RWPE1 (cell line): Measurements from ENCODE around the gene RGS14.

Source experiments
- CTCF ChIA-PET: fragments of 350-600 bp; sonication (Branson Sonifier 250); formaldehyde crosslinking; extraction: SDS; loops from one replicate; lab custom pipeline; 2021; lab: Yijun Ruan, JAX
- POLR2A ChIA-PET: fragments of 400-600 bp; formaldehyde crosslinking; extraction: SDS; loops from one replicate; lab custom pipeline; 2020; ENCODE audit warnings: antibody characterized with exemption; ENCODE audit not compliant: low non-redundant PET; lab: Yijun Ruan, JAX
- DNase-seq: peaks from one replicate; pipeline ENCODE4 v3.0.0; 2012; ENCODE audit warnings: low spot score
- H3K27ac ChIP-seq: fragments of 450-650 bp; 2 replicates; pipeline ENCODE4 v1.5.1; 2017
- TF ChIP-seq, protein P1 (sequence below): fragments of 450-650 bp; conservative IDR thresholded peaks from 2 replicates; pipeline ENCODE4 v1.5.1; 2017; ENCODE audit warnings: low read depth, mild to moderate bottlenecking

RGS14 gene

DNA sequence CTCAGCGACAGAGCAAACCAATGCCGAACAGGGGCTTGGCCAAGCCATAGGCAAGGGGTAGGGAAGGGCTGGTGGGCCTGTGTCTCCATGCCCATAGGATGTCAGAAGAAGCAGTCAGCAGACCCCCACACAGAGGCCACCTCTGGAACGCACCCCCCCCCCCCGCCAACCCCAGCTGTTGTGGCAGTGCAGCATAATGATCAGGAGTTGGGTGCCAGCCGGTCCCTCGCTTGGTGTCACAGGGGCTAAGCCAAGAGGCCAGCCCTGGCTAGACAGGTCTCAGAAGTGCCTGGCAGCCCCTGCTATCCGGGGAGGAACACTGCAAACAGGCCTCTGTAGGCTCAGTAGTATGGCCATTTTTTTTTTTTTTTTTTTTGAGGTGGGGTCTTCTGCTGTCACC, 42.3 kb upstream of the RGS14 start:
- TF ChIP-seq, protein P1, sequence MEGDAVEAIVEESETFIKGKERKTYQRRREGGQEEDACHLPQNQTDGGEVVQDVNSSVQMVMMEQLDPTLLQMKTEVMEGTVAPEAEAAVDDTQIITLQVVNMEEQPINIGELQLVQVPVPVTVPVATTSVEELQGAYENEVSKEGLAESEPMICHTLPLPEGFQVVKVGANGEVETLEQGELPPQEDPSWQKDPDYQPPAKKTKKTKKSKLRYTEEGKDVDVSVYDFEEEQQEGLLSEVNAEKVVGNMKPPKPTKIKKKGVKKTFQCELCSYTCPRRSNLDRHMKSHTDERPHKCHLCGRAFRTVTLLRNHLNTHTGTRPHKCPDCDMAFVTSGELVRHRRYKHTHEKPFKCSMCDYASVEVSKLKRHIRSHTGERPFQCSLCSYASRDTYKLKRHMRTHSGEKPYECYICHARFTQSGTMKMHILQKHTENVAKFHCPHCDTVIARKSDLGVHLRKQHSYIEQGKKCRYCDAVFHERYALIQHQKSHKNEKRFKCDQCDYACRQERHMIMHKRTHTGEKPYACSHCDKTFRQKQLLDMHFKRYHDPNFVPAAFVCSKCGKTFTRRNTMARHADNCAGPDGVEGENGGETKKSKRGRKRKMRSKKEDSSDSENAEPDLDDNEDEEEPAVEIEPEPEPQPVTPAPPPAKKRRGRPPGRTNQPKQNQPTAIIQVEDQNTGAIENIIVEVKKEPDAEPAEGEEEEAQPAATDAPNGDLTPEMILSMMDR = no peak
- POLR2A ChIA-PET = no interaction called here
- no peak for DNase-seq
- H3K27ac ChIP-seq = 0 out of 2 replicates have a peak overlapping the region, but pooled peaks have one; percentile 3
- CTCF ChIA-PET = interaction anchor here (3.3 kb wide), 1 partner anchor 88 kb away, joined by 35 read pairs; no protein-coding TSS in a partner anchor

- 0 out of 2 replicates have a peak overlapping the region, but pooled peaks have one; percentile 3 for H3K27ac ChIP-seq
- ChIA-PET POLR2A (no interaction called here), CTCF (interaction anchor here (1.2 to 3.3 kb wide), 2 partner anchors 87 to 139 kb away, joined by 3 to 35 read pairs; no protein-coding TSS in a partner anchor)
- TF ChIP-seq, protein P1 = no peak
- no peak for DNase-seq
Observed at GRCh38 chr5:177316005-177316404, 41.7 kb upstream of the RGS14 start.

GRCh38 chr5:177317959-177318377, 39.8 kb upstream of the RGS14 start:
- POLR2A ChIA-PET = no interaction called here
- CTCF ChIA-PET = interaction anchor here (0.5 to 3.3 kb wide), 16 partner anchors 10 to 185 kb away, joined by 3 to 35 read pairs (median 4); no protein-coding TSS in a partner anchor

GRCh38 chr5:177319913-177320588, 37.7 kb upstream of the RGS14 start:
- ChIA-PET POLR2A (no interaction called here), CTCF (interaction anchor here (0.7 to 1.3 kb wide), 3 partner anchors 63 to 755 kb away, joined by 3 to 5 read pairs (median 3); no protein-coding TSS in a partner anchor)
- no peak overlapping the region for H3K27ac ChIP-seq
- TF ChIP-seq, protein P1 = no peak
- no peak for DNase-seq

More at GRCh38 chr5:177317959-177318377, 39.8 kb upstream of the RGS14 start:
- DNase-seq = peak; percentile 79
- H3K27ac ChIP-seq = no peak overlapping the region
- TF ChIP-seq, protein P1 = peak; percentile 97

- no peak for DNase-seq
- H3K27ac ChIP-seq = no peak overlapping the region
- ChIA-PET CTCF (no interaction called here), POLR2A (no interaction called here)
- TF ChIP-seq, protein P1 = no peak
Observed at GRCh38 chr5:177320879-177321278, 36.8 kb upstream of the RGS14 start.

DNA sequence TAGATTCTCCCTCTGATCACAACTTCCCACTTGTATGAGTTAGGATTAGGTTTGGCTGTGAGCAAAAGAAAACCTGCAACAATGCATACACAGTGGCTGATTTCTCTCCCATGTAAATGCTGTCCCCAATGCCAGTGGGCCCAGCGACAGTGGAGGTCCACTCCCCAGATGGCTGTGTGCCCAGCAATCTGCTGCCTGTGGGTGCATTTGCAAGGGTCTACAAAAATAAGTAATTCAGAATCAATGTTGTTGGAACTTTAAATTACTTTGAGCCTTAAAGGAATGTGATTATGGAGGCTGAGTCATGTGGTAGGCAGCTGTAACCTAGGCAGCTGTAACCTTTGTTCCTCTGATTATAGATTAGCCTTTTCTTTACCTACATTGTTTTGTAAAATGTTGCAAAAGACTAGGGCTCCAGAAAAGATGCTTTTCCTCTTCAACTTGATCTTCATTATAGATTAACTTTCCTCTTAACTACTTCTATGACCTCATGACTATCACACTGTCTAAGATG, 31.8 kb upstream of the RGS14 start:
- CTCF ChIA-PET = interaction anchor here (0.6 kb wide), 1 partner anchor 10 kb away, joined by 3 read pairs; no protein-coding TSS in a partner anchor
- POLR2A ChIA-PET = no interaction called here
- H3K27ac ChIP-seq = peak overlapping the region; percentile 17; the same call in 1 of the 2 replicates
- DNase-seq = no peak
- TF ChIP-seq, protein P1 = no peak
